Measurements from ENCODE around the gene VAC14. TPM values are rescaled to one million over a fixed set of nuclear protein-coding genes. Genes with fewer than 3 reads are reported as not detected.

The VAC14 gene
- total and polyA plus RNA-seq, 2 of the 8 experiments (the other 6 are each of a cell fraction or from before 2014, with no cell fraction given), result 56.0 to 108 TPM

DNA sequence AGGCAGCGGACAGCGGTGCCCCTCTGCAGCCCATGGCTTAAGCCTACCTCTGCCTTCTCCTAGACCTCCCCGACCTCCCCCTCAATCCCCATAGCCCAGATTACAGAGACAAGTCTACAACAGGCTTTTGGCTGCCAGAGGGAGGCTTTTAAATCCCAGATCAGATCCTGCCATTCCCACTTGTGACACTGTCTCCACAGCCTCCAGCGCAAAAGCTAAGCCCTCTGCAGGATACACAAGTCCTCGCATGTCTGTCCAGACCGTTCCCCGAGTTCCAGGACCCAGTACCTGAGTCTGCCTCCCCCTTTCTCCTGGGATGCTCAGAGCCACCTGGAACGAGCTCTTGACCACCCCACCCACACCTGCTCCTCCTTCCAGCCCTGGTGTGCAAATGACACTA, 31.2 kb downstream of the VAC14 start:
- no peak overlapping the region for H3K4me2 ChIP-seq (ENCODE audit: insufficient read depth in 1 of 2, low read depth in 2 of 2, low read length in 2 of 2)

More for the DNA sequence above, 31.2 kb downstream of the VAC14 start:
- no peak overlapping the region for H3K18ac ChIP-seq (ENCODE audit: extremely low read depth, low read length)
- 92% methylated on average over 8 of the region's 8 CpGs; no CpG with 5 or more reads in 1 of the 2 experiments for WGBS, 2 experiments (ENCODE audit: extremely low coverage in 1 of 2, insufficient coverage in 1 of 2, insufficient read length in 1 of 2, insufficient replicate concordance in 2 of 2, low coverage in 1 of 2, low lambda C conversion rate in 2 of 2, missing lambda C conversion rate in 1 of 2)
- H3K14ac ChIP-seq (ENCODE audit: insufficient read length), result no peak overlapping the region
- H3K4ac ChIP-seq (replicated peaks; ENCODE audit: insufficient read length, low read depth, low read length), result no peak overlapping the region
- ChIA-PET POLR2A (ENCODE audit: partially characterized antibody) (interaction anchor here (1.1 to 2.4 kb wide), 5 partner anchors 9 to 91 kb away, joined by 3 to 6 read pairs (median 5); no protein-coding TSS in a partner anchor), CTCF (ENCODE audit: partially characterized antibody) (interaction anchor here (0.8 to 5.8 kb wide), 30 partner anchors 9 to 195 kb away, joined by 3 to 141 read pairs (median 10); partner anchors contain the start of gene MTSS2)
- H3K36me3 ChIP-seq (ENCODE audit: control insufficient read depth in 2 of 4, insufficient read depth in 4 of 4, low read length in 3 of 4), result peaks cover 0 to 4% (median 2%) of the 10 kb centered on the region in 4 experiments; a peak in 4 of 8 replicates
- H3K23me2 ChIP-seq (ENCODE audit: low read depth, low read length), result no peaks in the 10 kb centered on the region
- no peak overlapping the region for H4K91ac ChIP-seq (replicated peaks; ENCODE audit: insufficient read length, low read length)
- no peaks in the 10 kb centered on the region for H3K79me2 ChIP-seq (ENCODE audit: control insufficient read depth in 1 of 2, insufficient read depth in 2 of 2, low read length in 2 of 2)
- H2BK120ac ChIP-seq (replicated peaks; ENCODE audit: low read depth, low read length), result no peak overlapping the region
- H3K9me3 ChIP-seq (ENCODE audit: insufficient read depth in 2 of 2, low read depth in 1 of 2, low read length in 1 of 2), result no peaks in the 10 kb centered on the region
- H2AK5ac ChIP-seq (ENCODE audit: low read depth, low read length), result no peak overlapping the region
- no peak overlapping the region for H4K5ac ChIP-seq (ENCODE audit: insufficient read length, low read depth, low read length)
- H2BK20ac ChIP-seq (ENCODE audit: low read length), result no peak overlapping the region
- H2BK12ac ChIP-seq (ENCODE audit: low read depth, low read length), result no peak overlapping the region
- peaks cover 0 to 6% of the 10 kb centered on the region in 2 experiments for H4K20me1 ChIP-seq (replicated peaks in 1 of 2; ENCODE audit: control insufficient read depth in 1 of 2, insufficient read depth in 2 of 2, low read length in 2 of 2)
- H3K9ac ChIP-seq (replicated peaks in 1 of 4; ENCODE audit: extremely low read depth in 1 of 4, low read depth in 3 of 4, low read length in 3 of 4), result no peak overlapping the region
- no peak overlapping the region for H2BK15ac ChIP-seq (ENCODE audit: low read length)
- no peaks in the 10 kb centered on the region for H3K4me1 ChIP-seq (replicated peaks in 1 of 4; ENCODE audit: control insufficient read depth in 3 of 4, insufficient read depth in 4 of 4, low read length in 3 of 4)
- no peaks in the 10 kb centered on the region for H3K79me1 ChIP-seq (ENCODE audit: low read depth, low read length)
- H3K27ac ChIP-seq (ENCODE audit: low read depth, low read length), result no peak overlapping the region
- no peaks in the 10 kb centered on the region for H3K27me3 ChIP-seq (replicated peaks in 1 of 4; ENCODE audit: control insufficient read depth in 3 of 4, extremely low read depth in 1 of 4, insufficient read depth in 3 of 4, low read length in 3 of 4)
- no peak overlapping the region for H3K23ac ChIP-seq (ENCODE audit: insufficient read length)
- FAIRE-seq (no peak), DNase-seq (ENCODE audit: low read depth in 1 of 2, low spot score in 2 of 2) (no peak)
- H2AFZ ChIP-seq (ENCODE audit: low read length), result no peak overlapping the region
- H3K56ac ChIP-seq (replicated peaks; ENCODE audit: insufficient read length, low read depth, low read length), result no peak overlapping the region
- H2BK5ac ChIP-seq (ENCODE audit: low read depth, low read length), result peak overlapping the region; percentile 35; the same call in 1 of the 2 replicates
- no peak overlapping the region for H4K8ac ChIP-seq (ENCODE audit: extremely low read depth, insufficient read depth, low read length)
- TF ChIP-seq CTBP2 (IDR thresholded peaks at IDR 0.05; ENCODE audit: borderline replicate concordance, insufficient read depth, insufficient read length, low read length) (no peak), CBX5 (IDR thresholded peaks at IDR 0.05; ENCODE audit: low read depth, low read length) (no peak), RFX5 (IDR thresholded peaks at IDR 0.05; ENCODE audit: borderline replicate concordance, low read depth, low read length) (no peak), YY1 (IDR thresholded peaks at IDR 0.05; ENCODE audit: low read depth, low read length) (no peak), GABPA (IDR thresholded peaks at IDR 0.05; ENCODE audit: borderline replicate concordance, insufficient read depth, low read length) (no peak), KDM1A (IDR thresholded peaks at IDR 0.05; ENCODE audit: borderline replicate concordance, low read length) (no peak), TCF12 (IDR thresholded peaks at IDR 0.05; ENCODE audit: low read depth, low read length) (no peak)
- H3K4me3 ChIP-seq (ENCODE audit: extremely low read depth in 1 of 4, insufficient read depth in 2 of 4, low read depth in 3 of 4, low read length in 4 of 4), result no peak overlapping the region
